Left ventricle myocardium inferior (tissue), 1 donor: ENCODE measurements around the gene TMSB4Y. TPM values are rescaled to one million over a fixed set of nuclear protein-coding genes. Genes with fewer than 3 reads are reported as not detected.

Experiments used
- DNase-seq: peaks from one replicate; pipeline ENCODE4 v3.0.0-alpha.2; 2020
- H3K27ac ChIP-seq: fragments of 200-600 bp; replicated peaks from 2 replicates; pipeline ENCODE4 v1.8.0; 2021
- H3K27me3 ChIP-seq: fragments of 200-600 bp; 2 replicates; pipeline ENCODE4 v1.8.0; 2021; ENCODE audit warnings: low read depth
- H3K36me3 ChIP-seq: fragments of 200-600 bp; 2 replicates; pipeline ENCODE4 v1.8.0; 2021
- H3K4me1 ChIP-seq: fragments of 200-600 bp; 2 replicates; pipeline ENCODE4 v1.8.0; 2021
- H3K4me3 ChIP-seq: fragments of 200-600 bp; 2 replicates; pipeline ENCODE4 v1.8.0; 2021; ENCODE audit warnings: mild to moderate bottlenecking, moderate library complexity
- H3K9me3 ChIP-seq: fragments of 200-600 bp; replicated peaks from 2 replicates; pipeline ENCODE4 v1.8.0; 2021
- intact Hi-C: fragments of 100-400 bp; cut with micrococcal nuclease; formaldehyde crosslinking; loops from one replicate; pipeline ENCODE4 v1.11.0; 2022
- long read RNA-seq: library from polyadenylated mRNA; unstranded; transcript quantifications from one replicate; pipeline ENCODE4 v2.0.0, GENCODE V29; 2021
- total RNA-seq: library from RNA; stranded (reverse); fragmentation: NEBNext Ultra II Directional; extraction: Animal tissue kit (Norgen Biotek cat#: 25700); gene quantifications from one replicate; pipeline ENCODE4 v1.2.1, GENCODE V29; 2021
- TF ChIP-seq, protein P1 (sequence below): fragments of 200-600 bp; IDR thresholded peaks from 2 replicates; pipeline ENCODE4 v1.8.0; 2021; ENCODE audit warnings: antibody characterized with exemption, mild to moderate bottlenecking, borderline replicate concordance
- donor health status: DM: no; HTN: yes; CAD: no; lungs with severe emphysema.

TMSB4Y gene
- total RNA-seq = 0.66 TPM
- long read RNA-seq, partial matches to known transcripts = 0 of 1 reads
- long read RNA-seq, other reads (novel, unspliced or antisense) = 0 of 1 reads

DNA sequence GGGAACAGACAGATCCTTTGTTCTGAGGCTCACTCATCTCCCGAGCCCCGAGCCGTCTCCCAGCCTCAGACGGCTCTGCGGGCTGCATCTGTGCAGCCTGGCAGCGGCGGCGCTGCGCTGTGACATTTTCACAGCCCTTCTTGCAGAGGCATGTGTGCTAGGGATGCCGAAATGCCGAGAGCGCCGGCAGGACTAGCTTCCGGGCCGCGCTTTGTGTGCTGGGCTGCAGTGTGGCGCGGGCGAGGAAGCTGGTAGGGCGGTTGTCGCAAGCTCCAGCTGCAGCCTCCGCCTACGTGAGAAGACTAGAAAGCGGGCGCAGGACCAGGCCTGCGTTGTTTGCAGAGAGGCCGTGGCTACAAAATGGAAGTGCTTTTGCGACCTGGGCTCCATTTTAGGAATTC, at the start of gene TMSB4Y:
Gene TMSB4Y (plus strand): TSS at position 332 of the 401 bp plus-strand sequence.
- peak within 1 kb of the TSS; percentile 92 for H3K27ac ChIP-seq
- intact Hi-C loops = no loop called here

DNA sequence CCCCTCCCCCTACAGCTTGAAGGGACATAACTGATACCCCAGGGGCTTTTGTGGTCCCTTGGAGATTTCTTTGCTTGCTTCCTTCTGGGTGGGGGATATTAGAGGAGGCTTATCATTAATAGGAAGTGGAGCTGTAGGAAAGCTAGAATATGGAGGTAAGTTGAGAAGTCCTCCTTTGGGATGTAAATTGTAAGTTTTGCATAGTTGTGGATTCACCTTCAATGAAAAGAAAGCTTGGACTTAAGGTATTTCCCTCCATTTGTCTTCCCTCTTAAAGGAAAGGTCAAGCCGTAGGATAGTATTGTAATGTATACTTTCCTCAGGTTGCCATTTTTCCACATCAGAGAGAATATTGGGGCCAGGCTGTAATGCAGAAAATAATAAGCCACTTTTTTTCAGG, 39.5 kb upstream of the TMSB4Y start:
- Histone ChIP-seq H3K4me3 (no peak overlapping the region), H3K27ac (no peak overlapping the region), H3K27me3 (no peaks in the 10 kb centered on the region), H3K9me3 (no peaks in the 10 kb centered on the region), H3K36me3 (no peaks in the 10 kb centered on the region), H3K4me1 (no peaks in the 10 kb centered on the region)
- intact Hi-C loops = no loop called here
- no peak for DNase-seq
- TF ChIP-seq, protein P1, sequence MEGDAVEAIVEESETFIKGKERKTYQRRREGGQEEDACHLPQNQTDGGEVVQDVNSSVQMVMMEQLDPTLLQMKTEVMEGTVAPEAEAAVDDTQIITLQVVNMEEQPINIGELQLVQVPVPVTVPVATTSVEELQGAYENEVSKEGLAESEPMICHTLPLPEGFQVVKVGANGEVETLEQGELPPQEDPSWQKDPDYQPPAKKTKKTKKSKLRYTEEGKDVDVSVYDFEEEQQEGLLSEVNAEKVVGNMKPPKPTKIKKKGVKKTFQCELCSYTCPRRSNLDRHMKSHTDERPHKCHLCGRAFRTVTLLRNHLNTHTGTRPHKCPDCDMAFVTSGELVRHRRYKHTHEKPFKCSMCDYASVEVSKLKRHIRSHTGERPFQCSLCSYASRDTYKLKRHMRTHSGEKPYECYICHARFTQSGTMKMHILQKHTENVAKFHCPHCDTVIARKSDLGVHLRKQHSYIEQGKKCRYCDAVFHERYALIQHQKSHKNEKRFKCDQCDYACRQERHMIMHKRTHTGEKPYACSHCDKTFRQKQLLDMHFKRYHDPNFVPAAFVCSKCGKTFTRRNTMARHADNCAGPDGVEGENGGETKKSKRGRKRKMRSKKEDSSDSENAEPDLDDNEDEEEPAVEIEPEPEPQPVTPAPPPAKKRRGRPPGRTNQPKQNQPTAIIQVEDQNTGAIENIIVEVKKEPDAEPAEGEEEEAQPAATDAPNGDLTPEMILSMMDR = no peak

More for the DNA sequence above, at the start of gene TMSB4Y:
- Histone ChIP-seq H3K9me3 (no peaks in the 10 kb centered on the region), H3K27me3 (no peaks in the 10 kb centered on the region), H3K4me3 (peak within 1 kb of the TSS; percentile 69), H3K4me1 (peaks cover 10% of the 10 kb centered on the region), H3K36me3 (no peaks in the 10 kb centered on the region)
- peak; percentile 76 for DNase-seq
- TF ChIP-seq, protein P1 = no peak

DNA sequence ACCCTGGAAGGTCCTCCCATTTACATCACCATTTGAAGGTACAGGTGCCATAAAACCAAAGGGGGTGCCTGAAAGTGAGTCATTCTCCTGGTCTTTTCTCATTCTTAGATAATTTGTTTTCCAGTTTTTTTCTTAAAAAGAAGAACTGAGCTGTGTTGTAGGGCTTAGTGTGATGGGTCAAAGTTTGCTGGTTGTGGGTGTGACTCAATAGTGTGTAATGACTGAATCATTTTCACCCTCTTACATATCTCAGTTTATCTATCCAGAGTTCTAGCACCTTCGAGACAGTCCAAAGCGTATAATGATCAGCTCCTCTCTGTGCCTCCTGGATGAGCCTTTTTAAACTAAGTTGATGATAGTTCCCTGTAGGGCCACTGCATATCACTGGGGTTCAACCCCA, 32.6 kb upstream of the TMSB4Y start:
- H3K9me3 ChIP-seq = peaks cover 19% of the 10 kb centered on the region
- no peak for DNase-seq
- no peaks in the 10 kb centered on the region for H3K36me3 ChIP-seq
- intact Hi-C loops = no loop called here
- H3K4me3 ChIP-seq = no peak overlapping the region
- no peak overlapping the region for H3K27ac ChIP-seq
- TF ChIP-seq, protein P1 = no peak
- H3K4me1 ChIP-seq = no peaks in the 10 kb centered on the region
- H3K27me3 ChIP-seq = no peaks in the 10 kb centered on the region

DNA sequence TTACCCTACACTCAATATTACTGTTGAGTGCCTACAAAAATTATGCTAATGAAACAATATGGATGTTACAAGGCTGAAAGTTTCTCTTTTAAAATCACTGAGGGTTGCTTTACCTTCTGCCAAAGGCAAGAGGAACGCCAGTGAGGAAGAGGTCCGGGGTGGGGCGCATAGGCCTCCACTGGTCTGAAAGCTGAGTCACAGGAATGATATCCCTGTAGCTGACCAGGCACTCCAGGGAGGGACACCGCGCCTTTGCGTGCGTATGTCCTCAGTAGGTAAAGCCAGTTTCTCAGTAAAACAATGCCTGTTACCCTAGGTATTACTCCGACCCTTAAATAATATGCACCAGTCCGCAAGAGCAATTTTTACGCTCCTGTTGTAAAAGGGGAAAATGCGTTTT, 1.4 kb upstream of the TMSB4Y start:
- DNase-seq = no peak
- Histone ChIP-seq H3K27ac (no peak overlapping the region), H3K9me3 (no peaks in the 10 kb centered on the region), H3K27me3 (no peaks in the 10 kb centered on the region), H3K4me1 (peaks cover 10% of the 10 kb centered on the region), H3K4me3 (no peak overlapping the region), H3K36me3 (no peaks in the 10 kb centered on the region)
- intact Hi-C loops = no loop called here
- TF ChIP-seq, protein P1 = no peak

DNA sequence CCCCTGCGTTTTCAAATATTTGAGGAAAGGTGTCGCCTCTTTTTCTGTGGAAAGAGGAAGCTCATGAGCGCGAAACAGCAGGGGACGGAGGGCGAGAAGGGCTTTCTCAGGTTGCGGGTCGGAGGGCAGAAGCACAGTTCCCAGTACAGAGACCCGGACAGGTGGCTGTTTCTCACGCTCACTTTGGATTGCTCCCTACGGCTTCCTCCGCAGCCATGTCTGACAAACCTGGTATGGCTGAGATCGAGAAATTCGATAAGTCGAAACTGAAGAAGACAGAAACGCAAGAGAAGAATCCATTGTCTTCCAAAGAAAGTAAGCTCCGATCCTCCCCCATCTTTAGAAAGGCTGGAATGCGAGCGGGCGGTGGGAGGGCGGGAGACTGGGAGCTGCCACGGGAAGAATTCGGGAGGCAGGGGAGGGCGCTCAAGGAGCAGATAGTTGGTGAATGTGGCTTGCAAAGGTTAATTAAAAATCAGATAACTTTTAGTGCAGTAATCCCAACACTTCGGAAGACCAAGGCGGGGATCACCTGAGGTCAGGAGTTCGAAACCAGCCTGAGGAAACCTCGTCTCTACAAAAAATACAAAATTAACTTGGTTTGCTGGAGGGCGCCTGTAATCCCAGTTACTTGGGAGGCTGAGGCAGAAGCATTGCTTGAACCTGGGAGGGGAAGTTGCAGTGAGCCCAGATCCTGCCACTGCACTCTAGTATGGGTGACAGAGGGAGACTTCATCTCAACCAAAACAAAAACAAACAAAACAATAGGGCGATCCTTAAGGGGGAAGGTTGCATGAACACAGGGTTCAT, 627 bp downstream of the TMSB4Y start:
- Histone ChIP-seq H3K36me3 (no peaks in the 10 kb centered on the region), H3K4me3 (peak overlapping the region; percentile 69), H3K9me3 (no peaks in the 10 kb centered on the region), H3K27ac (peak overlapping the region; percentile 92), H3K4me1 (peaks cover 10% of the 10 kb centered on the region), H3K27me3 (no peaks in the 10 kb centered on the region)
- intact Hi-C loops = no loop called here
- TF ChIP-seq, protein P1 = no peak
- DNase-seq = no peak
